Panc1 (cell line): Measurements from ENCODE around the gene DOCK11.

Experiments used
- POLR2AphosphoS5 ChIP-seq: IDR thresholded peaks from 2 replicates; pipeline ENCODE4 v1.6.1; 2012; ENCODE audit warnings: mild to moderate bottlenecking, low read depth, low read length, moderate library complexity
- SIN3A ChIP-seq: IDR thresholded peaks from 2 replicates; pipeline ENCODE4 v1.6.1; 2012; ENCODE audit warnings: low read depth, mild to moderate bottlenecking, low read length, moderate library complexity, borderline replicate concordance; ENCODE audit not compliant: insufficient read depth
- TCF7L2 ChIP-seq: IDR thresholded peaks from 2 replicates; pipeline ENCODE4 v1.6.1; 2011; ENCODE audit warnings: mild to moderate bottlenecking, low read depth, low read length, inconsistent platforms
- TF ChIP-seq, protein P1 (sequence below): fragments of 450-650 bp; IDR thresholded peaks from 2 replicates; pipeline ENCODE4 v1.5.1; 2017; ENCODE audit warnings: mild to moderate bottlenecking
- TF ChIP-seq, protein P2 (sequence below), 2 experiments: IDR thresholded peaks; 2 replicates each; pipeline ENCODE4 v1.6.1; 2011 to 2012; ENCODE audit warnings: low read depth in 2 of 2, control low read depth in 1 of 2, low read length in 1 of 2, mild to moderate bottlenecking in 1 of 2, moderate library complexity in 1 of 2; ENCODE audit not compliant: insufficient read depth in 1 of 2

DNA sequence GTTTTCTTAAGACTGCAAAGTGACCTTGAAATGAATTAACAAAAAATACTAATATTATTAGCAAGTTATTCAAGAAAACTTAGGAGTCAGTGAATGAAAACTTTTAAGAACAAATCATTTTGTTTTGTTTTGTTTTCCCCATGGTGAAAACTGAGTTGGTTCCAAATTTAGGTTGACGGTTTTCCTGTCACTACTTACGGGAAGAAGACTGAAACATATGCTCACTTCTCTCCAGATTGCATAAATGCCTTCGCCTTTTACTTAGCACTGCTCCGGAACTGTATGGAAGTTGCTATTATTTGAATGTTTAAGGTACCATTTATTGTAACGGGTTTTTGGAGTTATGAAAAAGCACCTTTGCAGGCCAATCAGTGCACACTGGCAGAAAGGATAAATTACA lies 42.8 kb downstream of the DOCK11 start:
- TF ChIP-seq, protein P1, sequence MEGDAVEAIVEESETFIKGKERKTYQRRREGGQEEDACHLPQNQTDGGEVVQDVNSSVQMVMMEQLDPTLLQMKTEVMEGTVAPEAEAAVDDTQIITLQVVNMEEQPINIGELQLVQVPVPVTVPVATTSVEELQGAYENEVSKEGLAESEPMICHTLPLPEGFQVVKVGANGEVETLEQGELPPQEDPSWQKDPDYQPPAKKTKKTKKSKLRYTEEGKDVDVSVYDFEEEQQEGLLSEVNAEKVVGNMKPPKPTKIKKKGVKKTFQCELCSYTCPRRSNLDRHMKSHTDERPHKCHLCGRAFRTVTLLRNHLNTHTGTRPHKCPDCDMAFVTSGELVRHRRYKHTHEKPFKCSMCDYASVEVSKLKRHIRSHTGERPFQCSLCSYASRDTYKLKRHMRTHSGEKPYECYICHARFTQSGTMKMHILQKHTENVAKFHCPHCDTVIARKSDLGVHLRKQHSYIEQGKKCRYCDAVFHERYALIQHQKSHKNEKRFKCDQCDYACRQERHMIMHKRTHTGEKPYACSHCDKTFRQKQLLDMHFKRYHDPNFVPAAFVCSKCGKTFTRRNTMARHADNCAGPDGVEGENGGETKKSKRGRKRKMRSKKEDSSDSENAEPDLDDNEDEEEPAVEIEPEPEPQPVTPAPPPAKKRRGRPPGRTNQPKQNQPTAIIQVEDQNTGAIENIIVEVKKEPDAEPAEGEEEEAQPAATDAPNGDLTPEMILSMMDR = no peak
- TF ChIP-seq POLR2AphosphoS5 (no peak), SIN3A (no peak), TCF7L2 (no peak)
- TF ChIP-seq, protein P2, sequence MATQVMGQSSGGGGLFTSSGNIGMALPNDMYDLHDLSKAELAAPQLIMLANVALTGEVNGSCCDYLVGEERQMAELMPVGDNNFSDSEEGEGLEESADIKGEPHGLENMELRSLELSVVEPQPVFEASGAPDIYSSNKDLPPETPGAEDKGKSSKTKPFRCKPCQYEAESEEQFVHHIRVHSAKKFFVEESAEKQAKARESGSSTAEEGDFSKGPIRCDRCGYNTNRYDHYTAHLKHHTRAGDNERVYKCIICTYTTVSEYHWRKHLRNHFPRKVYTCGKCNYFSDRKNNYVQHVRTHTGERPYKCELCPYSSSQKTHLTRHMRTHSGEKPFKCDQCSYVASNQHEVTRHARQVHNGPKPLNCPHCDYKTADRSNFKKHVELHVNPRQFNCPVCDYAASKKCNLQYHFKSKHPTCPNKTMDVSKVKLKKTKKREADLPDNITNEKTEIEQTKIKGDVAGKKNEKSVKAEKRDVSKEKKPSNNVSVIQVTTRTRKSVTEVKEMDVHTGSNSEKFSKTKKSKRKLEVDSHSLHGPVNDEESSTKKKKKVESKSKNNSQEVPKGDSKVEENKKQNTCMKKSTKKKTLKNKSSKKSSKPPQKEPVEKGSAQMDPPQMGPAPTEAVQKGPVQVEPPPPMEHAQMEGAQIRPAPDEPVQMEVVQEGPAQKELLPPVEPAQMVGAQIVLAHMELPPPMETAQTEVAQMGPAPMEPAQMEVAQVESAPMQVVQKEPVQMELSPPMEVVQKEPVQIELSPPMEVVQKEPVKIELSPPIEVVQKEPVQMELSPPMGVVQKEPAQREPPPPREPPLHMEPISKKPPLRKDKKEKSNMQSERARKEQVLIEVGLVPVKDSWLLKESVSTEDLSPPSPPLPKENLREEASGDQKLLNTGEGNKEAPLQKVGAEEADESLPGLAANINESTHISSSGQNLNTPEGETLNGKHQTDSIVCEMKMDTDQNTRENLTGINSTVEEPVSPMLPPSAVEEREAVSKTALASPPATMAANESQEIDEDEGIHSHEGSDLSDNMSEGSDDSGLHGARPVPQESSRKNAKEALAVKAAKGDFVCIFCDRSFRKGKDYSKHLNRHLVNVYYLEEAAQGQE (IDR thresholded peaks at IDR 0.05; ENCODE audit: insufficient read depth in 1 of 2, low read depth in 2 of 2, low read length in 1 of 2) = no peak
